DOHH2 (cell line): ENCODE results near the gene PHF11.

Experiments used
- EZH2phosphoT487 ChIP-seq: fragments of 200-600 bp; sonication (generic); IDR thresholded peaks from 2 replicates; pipeline ENCODE4 v1.6.1; 2017; ENCODE audit warnings: borderline replicate concordance, mild to moderate bottlenecking, antibody characterized with exemption, low read length, moderate library complexity, mixed read lengths
- TF ChIP-seq, protein P1 (sequence below): fragments of 200-600 bp; sonication (generic); IDR thresholded peaks from one replicate; pipeline ENCODE4 v1.5.1; 2014; ENCODE audit warnings: antibody characterized with exemption, mild to moderate bottlenecking, low read depth, low read length; ENCODE audit not compliant: poor library complexity, severe bottlenecking

DNA sequence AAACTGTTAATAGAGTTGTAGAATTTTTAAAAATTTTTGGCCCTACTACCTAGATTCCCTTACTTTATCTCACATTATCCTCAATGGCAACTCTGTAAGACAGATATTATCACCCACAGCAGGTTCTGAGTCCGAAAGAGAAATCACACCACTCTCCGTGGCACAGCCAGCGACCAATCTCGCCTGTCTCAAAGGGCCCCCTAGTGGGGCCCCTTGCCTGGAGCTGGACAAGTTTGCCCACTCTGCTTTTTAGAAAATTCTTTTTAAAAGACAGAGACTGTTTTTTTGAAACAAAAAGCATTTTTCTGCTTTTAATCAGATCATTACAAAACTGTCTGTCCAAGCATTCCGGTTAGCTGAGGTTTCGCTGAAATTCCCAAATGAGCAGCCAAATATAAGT, 21.7 kb downstream of the PHF11 start:
- TF ChIP-seq, protein P1, sequence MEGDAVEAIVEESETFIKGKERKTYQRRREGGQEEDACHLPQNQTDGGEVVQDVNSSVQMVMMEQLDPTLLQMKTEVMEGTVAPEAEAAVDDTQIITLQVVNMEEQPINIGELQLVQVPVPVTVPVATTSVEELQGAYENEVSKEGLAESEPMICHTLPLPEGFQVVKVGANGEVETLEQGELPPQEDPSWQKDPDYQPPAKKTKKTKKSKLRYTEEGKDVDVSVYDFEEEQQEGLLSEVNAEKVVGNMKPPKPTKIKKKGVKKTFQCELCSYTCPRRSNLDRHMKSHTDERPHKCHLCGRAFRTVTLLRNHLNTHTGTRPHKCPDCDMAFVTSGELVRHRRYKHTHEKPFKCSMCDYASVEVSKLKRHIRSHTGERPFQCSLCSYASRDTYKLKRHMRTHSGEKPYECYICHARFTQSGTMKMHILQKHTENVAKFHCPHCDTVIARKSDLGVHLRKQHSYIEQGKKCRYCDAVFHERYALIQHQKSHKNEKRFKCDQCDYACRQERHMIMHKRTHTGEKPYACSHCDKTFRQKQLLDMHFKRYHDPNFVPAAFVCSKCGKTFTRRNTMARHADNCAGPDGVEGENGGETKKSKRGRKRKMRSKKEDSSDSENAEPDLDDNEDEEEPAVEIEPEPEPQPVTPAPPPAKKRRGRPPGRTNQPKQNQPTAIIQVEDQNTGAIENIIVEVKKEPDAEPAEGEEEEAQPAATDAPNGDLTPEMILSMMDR, result no peak
- TF ChIP-seq EZH2phosphoT487, result no peak
